ENCODE data around the gene ANOS1.

The ANOS1 gene

DNA sequence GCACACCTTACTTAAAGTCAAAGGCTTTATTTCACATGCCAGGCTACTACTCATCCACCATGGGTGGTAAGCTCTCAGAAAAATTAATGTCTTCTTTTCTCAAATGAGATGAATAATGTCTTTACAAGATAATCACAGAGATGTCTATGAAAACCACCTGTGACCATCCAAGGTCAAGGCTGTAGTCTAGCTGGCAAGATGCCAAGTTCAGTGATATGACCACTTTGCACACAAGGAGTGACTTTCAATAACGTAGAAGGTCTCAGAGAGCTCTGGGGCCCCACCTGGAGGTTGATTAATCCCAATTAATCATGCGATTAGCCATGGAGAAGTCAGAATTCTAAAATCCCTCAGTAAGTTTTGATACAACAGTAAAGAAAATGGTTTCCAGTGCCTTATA, 20.5 kb downstream of the ANOS1 start:
- no peak for DNase-seq

DNA sequence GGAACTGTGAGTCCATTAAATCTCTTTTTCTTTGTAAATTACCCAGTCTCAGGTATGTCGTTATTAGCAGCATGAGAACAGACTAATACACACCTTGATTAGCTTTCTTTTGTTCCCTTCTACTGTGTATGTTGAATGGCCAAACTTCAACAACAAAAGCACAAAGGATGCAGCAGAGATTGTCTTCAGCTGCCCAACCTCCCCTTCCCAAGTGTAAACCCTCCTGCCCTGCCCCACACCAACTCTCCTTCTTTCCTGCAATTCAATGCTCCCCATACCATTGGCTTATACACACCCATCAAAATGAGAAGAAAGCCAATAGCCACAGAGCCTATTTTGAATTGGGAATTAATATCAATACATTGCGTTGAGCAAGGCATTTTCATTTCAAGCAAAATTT, 27.8 kb downstream of the ANOS1 start:
- DNase-seq, result no peak

- no peak for DNase-seq
These were observed 39.1 kb downstream of the ANOS1 start for GRCh38 chrX:8692871-8693270.

DNA sequence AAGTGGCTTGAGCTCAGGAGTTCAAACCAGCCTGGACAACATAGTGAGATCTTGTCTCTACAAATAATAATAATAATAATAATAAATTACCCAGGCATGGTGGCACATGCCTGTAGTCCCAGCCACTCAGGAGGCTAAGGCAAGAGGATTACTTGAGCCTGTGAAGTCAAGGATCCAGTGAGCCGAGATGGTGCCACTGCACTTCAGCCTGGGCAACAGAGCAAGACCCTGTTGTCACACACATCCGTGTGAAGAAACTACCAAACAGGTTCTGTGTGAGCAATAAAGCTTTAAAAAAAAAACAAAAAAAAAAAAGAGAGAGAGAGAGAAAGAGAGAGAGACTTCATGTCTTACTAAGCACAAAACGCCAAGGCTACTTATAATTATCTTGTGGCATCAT, 42.5 kb downstream of the ANOS1 start:
- DNase-seq, result no peak

DNA sequence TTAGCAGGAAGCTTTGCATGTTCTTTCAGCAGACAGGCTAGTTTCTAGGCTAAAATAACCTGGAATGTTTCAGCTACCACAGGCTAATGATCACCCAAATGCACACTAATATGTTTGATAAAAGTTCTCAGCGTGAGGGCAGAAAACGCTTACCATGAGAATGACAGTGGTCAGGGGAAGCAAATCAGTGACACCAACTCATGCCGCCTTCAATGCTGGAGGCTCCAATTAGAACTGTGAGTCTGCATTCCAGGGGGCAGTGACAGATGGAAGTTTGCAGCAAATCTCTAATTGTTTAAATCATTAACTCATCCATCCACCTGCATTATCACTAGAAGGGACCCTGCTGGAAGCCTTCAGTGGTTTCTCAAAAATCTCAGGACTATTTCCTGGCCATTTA, 43.2 kb downstream of the ANOS1 start:
- DNase-seq, result no peak

GRCh38 chrX:8684201-8684965, 47.6 kb downstream of the ANOS1 start:
- DNase-seq, result no peak

DNA sequence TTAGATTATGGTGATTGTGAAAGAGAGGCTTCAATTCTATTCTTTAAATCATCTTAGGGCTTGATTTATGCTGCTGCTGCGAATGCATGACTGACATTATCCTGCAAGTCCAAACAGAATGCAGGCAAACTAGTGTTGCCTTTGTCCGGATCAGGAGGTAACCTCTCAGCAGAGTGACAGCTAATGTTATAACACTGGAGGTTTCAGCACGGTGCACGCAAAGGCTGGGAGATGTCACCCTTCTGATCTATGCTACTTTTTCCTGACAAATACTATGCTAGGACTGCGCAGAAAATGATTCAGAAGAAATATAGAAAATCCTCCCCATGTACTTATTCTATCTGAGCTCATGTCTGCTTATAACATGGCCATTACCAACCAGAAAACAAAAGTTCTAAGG, 48.2 kb downstream of the ANOS1 start:
- DNase-seq, result no peak

DNA sequence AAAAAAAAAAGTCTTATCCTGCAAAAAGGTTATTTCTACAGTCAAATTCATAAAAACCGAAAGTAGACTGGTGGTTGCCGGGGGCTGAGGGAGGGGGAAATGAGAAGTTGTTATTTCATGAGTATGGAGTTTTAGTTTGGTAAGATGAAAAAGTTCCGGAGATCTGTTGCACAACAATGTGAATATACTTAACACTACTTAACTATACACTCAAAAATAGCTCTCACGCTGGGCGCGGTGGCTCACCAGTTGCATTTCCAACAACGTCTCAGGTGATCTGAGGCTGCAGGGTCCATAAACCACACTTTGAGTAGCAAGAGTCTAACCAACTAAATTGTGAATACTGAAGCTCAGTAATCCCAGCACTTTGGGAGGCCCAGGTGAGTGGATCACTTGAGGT, 52.4 kb downstream of the ANOS1 start:
- DNase-seq, result no peak

- DNase-seq, result no peak
These were observed 56.8 kb downstream of the ANOS1 start for GRCh38 chrX:8675006-8675630.

DNA sequence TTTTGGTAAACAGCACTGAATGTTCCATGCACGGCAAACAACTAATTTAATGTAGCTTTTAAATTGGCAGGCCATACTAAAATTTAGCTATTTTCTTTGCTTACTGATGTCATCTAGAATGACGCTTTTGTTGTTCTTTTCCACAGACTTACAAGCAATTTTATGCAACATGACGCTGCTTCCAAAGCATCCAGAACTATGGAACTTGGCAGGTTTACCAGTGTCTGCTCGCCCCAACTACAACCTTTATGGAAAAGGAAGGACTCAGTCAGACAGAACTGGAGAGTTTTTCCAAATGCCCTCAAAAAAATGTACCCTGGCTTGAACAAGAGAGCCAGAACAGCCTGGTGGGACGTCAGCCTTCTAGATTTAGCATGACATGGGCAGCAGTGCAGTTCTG, 58.7 kb downstream of the ANOS1 start:
- DNase-seq, result no peak

GRCh38 chrX:8672176-8672575, 59.8 kb downstream of the ANOS1 start:
- no peak for DNase-seq

DNA sequence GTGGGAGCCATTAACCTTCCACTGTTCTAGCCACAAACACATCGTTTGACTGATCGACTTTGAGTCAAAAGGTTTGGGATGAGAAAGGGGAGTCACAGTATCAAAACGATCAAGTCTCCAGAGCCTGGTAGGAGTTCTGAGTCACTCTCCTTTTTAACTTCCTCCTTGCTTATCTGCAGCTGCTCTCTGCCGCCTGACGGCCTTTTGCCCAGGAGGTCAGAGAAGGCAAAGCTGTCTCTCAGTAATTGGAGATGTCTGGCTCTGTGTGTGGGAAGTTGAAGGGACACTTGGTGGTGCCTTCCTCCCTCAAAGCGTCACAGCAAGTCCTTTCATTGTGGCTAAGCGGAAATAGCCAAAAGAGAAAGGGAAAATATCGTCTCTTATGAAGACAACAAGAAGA, 63.1 kb downstream of the ANOS1 start:
- DNase-seq, result no peak

DNA sequence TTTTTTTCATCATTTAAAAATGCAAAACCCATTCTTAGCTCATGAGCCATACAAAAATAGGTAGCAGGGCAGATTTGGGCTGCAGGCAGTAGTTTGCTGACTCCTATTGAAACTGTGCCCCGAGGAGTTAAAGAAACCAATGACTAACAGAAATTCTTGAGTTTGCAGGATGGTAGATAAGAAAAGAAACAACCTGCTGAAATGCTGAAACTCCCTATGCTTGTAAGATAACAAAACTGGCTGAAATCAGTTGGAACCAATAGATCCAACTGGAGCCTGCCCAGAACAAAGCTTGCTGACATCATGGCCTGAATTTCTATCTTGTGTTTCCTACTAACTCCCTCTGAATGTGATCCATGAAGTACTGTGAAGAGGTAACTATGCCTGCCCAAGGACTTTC, 68.6 kb downstream of the ANOS1 start:
- DNase-seq, result no peak

- no peak for DNase-seq
These were observed 74.1 kb downstream of the ANOS1 start for GRCh38 chrX:8657883-8658282.

DNA sequence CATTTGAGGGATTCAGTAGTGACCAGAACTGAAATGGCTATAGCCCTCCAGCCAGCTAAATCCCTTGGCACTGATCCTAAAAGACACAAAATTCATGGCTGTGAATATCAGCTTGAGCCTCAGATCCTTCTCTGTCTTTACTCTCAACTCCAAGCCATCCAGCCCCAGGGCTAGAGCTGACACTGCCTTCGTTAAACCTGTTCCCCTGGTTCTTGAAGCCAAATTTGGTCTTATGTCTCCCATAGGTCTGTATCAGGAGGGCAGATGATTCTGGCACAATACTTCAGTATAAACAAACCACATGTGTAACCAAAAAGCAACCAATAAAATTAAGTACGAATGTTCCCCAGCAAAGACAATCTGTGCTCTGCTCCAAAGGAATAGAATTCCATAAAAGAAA, 78.0 kb downstream of the ANOS1 start:
- no peak for DNase-seq

DNA sequence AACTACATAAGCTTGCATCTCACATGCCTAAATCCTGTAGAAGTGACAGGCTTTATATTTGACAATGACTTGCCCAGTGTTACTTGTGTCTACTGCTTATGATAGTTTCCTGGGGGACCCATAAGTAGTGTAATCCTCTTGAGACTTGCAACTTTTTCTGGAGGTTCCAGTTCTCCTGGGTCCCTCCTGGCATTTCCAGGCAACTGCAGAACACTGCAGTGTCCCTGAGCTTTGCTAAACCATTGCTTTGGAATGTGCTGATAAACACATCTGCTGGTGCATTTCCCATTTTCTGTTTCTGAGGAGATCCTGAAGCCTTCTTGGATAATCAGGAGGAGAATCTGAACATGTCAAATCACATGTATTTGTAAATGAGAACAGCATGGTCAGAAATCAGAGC, 82.0 kb downstream of the ANOS1 start:
- no peak for DNase-seq

DNA sequence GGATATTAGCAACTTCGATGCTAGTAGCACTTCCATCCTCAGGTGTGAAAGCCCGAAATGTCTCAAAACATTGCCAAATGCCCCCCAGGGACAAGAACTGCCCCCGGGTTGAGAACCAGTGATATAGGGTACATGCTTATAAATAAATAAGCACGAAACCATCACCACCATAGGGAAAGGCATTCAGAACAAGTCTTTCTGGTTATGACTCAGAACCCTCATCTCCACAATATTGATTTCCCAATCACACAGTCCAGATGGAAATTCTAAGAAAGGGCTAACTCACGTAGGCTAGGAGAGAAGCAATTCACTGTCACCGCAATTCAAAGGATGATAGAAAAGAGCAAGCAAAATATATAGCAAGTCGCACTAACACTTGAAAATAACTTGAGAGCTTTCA, 84.8 kb downstream of the ANOS1 start:
- no peak for DNase-seq

DNA sequence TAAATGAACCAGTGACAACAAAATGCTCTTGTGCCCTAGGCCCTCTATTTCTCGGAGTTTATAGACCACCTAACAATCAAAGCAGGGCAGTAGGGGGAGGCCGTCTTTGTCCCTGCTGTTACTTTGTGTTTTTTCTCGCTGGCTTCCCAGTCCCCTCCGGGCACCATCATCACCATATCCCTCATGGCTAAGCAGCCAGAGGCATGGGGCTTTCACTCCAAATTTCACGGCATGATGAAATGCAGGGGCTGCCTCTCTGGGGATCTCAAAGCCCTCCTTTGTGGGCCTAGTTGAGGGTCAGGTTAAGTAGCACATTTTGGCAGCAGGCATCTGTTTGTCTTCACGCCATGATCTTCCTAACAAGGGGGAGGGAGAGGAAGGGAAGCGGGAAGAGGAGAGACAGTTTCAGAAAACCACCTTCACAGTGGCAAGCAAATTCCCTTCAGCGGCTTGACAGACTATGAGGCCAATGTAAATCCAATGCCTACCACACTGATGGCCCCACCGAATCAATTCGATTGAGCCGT, 91.9 kb downstream of the ANOS1 start:
- DNase-seq, result no peak

DNA sequence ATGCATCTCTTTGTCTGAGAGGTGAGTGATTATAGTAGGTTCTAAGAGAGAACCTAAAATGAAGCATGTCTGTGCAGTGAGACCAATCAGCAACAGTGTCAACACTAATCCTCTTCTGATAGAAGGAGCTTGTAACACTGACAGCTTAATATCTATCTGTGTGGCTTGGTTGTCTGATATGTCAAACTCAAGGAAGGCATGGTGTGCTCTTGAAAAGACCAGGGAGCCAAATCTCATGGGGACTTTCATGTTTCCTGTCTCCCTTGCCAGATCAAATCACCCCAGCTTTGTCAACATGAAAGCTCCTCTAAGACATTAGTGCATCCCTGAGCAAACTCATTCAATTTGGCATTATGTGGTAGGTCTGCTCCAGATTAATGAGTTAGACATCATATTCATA, 95.4 kb downstream of the ANOS1 start:
- no peak for DNase-seq

- no peak for DNase-seq
These were observed 96.1 kb downstream of the ANOS1 start for GRCh38 chrX:8635812-8636211.

GRCh38 chrX:8632924-8633323, 99.0 kb downstream of the ANOS1 start:
- no peak for DNase-seq

- no peak for DNase-seq
These were observed 102.1 kb downstream of the ANOS1 start for GRCh38 chrX:8629871-8630270.

GRCh38 chrX:8627796-8628195, 104.1 kb downstream of the ANOS1 start:
- no peak for DNase-seq

- no peak for DNase-seq
These were observed 124.6 kb downstream of the ANOS1 start for GRCh38 chrX:8607326-8607725.

DNA sequence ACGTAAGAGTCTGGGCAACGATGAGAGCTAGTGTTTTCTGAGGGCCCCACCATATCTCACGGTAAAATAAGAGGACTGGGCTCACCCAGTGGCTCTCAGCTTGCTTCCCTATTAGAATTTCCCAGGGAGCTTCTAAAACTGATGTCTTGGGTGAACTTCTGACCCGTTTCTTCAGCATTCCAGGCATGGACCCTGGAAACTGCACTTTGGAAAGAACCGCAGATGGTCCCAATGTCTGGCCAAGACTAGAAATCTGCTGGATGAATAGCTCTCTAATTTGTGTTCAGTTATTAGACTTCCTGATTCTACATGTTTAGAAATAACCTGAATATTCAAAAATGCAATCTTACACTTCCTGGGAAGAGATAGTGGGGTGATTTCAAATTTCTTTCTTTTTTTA, 127.8 kb downstream of the ANOS1 start:
- no peak for DNase-seq

Measured in NCI-H2171 (cell line).